Frontal cortex (tissue), 4 donors: ENCODE measurements around the gene SH3RF3. TPM values are rescaled to one million over a fixed set of nuclear protein-coding genes. Genes with fewer than 3 reads are reported as not detected.

Source experiments
- DNase-seq, 2 donors: peaks; one replicate each; pipeline ENCODE4 v3.0.0; 2012; ENCODE audit warnings: low spot score in 2 of 2
- FAIRE-seq: peaks from 2 replicates; lab custom pipeline; 2012; peaks lifted over from hg19 to GRCh38; lab: Jason Lieb, UNC
- total RNA-seq: library from RNA; depleted of rRNA; stranded (reverse); fragments of >200 nt; gene quantifications from one replicate; pipeline ENCODE4 v1.2.3, GENCODE V29; 2014
- donor health status: control.
- donor health status: control.
- donor health status: control.

SH3RF3 gene
- total RNA-seq, 1 donor from 2014 or later = 9.0 TPM

DNA sequence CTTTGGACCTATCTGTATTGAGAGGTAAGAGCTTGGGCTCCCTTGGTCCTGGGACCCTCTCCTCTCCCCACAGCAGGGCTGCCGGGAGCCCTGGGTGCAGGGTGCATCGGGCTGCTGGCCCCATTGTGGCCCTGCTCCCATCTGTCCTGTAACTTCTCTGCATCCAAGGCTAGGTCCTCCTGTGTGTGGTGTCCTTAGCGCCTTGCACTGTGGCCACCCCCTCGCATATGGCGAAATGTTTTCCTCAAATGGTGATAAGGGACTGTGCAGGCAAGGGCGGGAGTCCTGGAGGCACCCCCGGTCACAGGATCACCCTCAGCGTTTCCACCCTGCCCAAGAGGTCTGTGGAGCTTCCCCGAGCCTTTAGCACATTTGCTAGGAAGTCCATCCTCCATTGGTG lies 208.2 kb downstream of the SH3RF3 start:
- FAIRE-seq = no peak
- no peak for DNase-seq

GRCh38 chr2:109339519-109339966 lies 210.5 kb downstream of the SH3RF3 start:
- DNase-seq (no peak), FAIRE-seq (no peak)

GRCh38 chr2:109340381-109340780 lies 211.4 kb downstream of the SH3RF3 start:
- no peak for FAIRE-seq
- no peak for DNase-seq

GRCh38 chr2:109341355-109342255 lies 212.6 kb downstream of the SH3RF3 start:
- DNase-seq (no peak), FAIRE-seq (no peak)

DNA sequence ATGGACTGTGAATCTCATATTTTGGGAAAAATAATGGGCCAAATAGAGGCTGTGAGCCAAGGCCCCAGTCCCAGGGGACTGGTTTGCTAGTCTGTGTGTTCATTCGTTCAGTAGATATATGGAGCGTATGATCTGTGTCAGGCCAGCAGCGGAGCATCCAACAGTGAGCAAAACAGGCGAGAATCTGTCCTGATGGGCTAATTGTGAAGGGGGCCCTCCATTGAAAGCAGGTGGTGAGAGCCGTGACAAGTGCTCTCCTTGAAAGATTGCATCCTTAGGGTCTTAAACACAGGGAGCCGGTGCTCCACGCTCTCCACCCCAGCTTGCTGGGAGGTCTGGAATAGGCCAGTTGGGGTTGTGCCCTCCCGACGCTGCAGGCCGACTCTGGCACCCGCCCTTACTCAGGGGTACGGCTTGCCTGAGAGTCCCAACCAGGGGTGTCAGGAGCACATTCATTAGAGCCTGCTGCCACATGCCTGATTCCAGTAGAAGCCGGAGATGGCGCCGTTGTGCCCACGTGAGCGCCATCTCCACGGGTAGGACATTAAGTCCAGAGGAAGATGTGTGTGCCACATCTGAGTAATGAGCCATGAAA lies 213.3 kb downstream of the SH3RF3 start:
- FAIRE-seq = no peak
- DNase-seq = no peak

GRCh38 chr2:109342930-109343329 lies 213.9 kb downstream of the SH3RF3 start:
- DNase-seq (no peak), FAIRE-seq (no peak)

GRCh38 chr2:109343460-109343859 lies 214.5 kb downstream of the SH3RF3 start:
- DNase-seq = no peak

GRCh38 chr2:109344270-109344805 lies 215.3 kb downstream of the SH3RF3 start:
- DNase-seq = no peak
- no peak for FAIRE-seq

More at GRCh38 chr2:109343460-109343859, 214.5 kb downstream of the SH3RF3 start:
- FAIRE-seq = no peak

DNA sequence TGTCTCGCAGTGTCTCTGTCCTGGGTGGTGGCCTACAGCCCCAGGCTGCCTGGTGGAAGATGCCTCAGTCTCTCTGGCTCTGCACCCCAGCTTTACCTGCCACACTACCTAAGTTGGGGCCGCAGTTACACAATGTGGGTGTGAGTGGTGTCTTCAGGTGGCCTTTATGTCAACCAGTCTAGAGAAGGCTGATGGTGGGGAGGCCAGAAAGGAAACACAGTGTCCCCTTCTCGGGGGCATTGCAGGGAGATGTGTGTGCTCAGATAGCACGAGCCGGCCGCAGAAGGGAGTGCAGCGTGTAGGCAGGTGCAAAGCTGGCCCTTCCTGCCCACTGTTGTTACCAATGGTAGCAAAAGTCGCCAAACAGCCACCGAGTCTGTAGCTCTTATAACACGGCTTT lies 216.1 kb downstream of the SH3RF3 start:
- DNase-seq (no peak), FAIRE-seq (no peak)

DNA sequence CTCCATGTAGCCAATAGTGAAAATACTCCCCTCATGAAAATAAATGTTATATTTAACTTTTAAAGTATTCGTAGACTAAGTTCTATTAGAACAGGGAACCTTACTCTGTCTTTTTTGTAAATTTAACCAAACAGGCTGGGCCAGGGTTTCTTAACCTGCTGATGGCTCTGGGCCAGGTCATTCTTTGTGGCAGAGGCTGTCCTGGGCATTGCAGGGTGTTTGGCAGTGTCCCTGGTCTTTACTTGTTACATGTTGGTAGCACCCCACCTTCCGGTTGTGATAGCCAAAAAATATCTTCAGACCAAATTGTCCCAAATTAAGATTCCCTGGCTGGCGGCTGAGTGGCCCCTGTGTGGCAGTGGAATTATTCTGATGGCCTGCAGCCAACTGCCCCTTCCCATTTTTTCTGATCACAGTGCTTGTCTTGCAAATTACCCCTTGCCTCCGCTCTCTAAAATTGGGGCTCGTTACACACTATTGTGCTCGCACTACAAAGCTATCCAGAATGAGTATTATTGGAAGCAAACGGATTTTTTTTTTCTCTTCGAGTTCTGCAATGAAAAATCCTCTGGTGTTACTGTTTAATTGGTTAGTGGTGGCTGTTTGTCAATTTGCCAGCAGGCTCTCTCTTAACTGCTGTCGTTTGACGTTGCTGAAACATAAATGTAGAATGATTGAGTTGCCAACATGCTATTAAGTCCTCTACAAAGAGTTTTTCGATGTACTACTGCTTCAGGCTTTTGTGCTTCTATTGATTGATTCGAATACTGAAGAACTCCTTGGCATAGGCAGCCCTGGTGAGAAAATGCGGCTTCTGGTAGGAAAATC lies 216.9 kb downstream of the SH3RF3 start:
- no peak for FAIRE-seq
- DNase-seq = no peak

GRCh38 chr2:109346601-109347228 lies 217.7 kb downstream of the SH3RF3 start:
- no peak for FAIRE-seq
- DNase-seq = no peak

DNA sequence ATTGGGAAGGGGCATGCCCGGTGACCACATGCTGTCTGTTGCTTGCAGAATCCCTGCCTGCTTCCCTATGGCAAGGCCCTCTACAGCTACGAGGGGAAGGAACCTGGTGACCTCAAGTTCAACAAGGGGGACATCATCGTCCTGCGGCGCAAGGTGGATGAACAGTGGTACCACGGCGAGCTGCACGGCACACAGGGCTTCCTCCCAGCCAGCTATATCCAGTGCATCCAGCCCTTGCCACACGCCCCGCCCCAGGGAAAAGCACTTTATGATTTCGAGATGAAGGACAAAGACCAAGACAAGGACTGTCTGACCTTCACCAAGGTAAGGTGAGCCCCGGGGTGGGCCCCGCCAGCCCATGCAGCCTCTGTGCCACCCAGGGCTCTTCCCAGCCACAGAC lies 218.6 kb downstream of the SH3RF3 start:
- no peak for FAIRE-seq
- no peak for DNase-seq

- DNase-seq (no peak), FAIRE-seq (no peak)
Measured at GRCh38 chr2:109348190-109348589, 219.2 kb downstream of the SH3RF3 start.

GRCh38 chr2:109348671-109349502 lies 219.9 kb downstream of the SH3RF3 start:
- DNase-seq (no peak), FAIRE-seq (no peak)

DNA sequence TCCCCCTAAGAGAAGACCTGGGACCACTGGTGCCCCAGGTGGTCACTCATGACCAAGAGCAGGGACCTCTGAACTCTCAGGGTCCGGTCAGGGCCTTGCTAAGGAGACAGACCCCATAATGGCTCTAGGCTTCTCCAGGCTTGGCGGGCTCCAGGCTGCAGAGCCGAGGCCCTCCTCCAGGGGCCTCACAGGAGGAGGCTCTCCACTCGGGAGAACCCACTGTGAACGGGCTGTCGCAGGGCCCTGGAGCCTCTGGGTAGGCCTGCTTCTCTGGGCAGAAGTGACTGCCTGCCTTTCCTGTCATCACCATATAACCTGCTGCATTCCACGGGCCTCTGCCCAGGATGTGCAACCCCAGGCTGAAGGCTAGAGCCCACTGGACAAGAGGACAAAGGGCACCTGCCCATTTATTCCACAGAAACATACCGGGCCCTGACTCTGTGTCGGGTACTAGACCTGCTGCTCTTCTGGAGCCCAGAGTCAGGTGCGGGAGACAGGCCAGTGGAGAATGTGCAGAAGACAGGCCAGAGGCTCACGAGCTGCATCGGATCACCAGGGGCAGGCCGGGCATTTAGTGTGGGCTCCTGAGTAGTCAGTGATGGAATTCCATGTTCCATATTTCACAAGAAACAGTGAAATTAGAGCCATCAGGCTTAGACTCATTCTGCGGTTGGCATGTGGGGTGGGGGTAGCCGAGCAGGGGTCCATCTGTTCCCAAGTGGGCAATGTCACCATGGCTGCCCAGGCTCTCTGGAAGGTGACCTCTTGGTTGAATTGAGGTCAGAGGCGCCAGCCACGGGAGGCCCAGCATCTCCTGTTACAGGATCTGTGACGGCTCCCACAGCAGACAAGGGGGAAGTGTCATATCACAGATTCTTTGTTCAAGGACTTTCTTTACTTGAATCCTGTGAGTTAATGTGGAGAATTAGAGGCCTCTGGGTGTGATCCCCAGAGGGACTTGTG lies 220.8 kb downstream of the SH3RF3 start:
- no peak for FAIRE-seq
- no peak for DNase-seq

GRCh38 chr2:109350526-109350925 lies 221.5 kb downstream of the SH3RF3 start:
- no peak for FAIRE-seq
- DNase-seq = peak in 1 of 2 donors; percentile 7

DNA sequence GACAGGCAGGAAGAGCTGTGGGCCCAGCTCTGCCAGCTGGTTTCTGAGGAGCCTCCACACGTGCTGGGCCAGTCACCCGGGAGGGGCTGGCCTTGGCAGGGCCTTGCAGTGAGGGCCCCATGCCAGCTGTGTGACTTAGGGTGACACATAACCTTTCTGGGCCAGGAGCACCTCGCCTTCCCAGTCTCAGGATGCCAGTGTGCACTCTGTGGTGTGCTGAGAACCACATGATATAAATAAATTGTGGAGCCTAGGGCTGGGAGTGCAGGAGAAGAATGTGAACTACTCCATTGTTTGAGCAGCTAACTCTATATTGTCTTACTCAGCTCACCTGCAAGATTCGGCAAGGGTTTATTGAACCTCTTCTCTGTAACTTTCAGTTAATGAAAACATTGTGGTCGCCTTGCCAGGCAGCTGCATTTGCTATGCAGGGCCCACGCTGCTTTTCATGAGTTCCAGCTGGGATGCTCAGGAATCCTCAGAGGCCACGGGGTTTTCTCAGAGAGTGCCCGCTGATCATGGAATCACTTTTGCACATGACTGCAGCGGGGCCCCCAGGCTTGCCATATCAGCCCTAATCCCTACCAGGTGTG lies 222.3 kb downstream of the SH3RF3 start:
- DNase-seq = peak in 1 of 2 donors; percentile 48
- no peak for FAIRE-seq
